Endothelial cell (in vitro differentiated cells): ENCODE data around the gene DYDC1. TPM values are rescaled to one million over a fixed set of nuclear protein-coding genes. Genes with fewer than 3 reads are reported as not detected.

Experiments
- DNase-seq: peaks from one replicate; pipeline ENCODE4 v3.0.0; 2021; ENCODE audit warnings: low spot score
- H3K27ac Mint-ChIP-seq: one replicate; pipeline ENCODE4 v1.8.0; 2021; ENCODE audit warnings: mixed read lengths, inconsistent platforms; ENCODE audit not compliant: unreplicated experiment
- H3K27me3 Mint-ChIP-seq: one replicate; pipeline ENCODE4 v1.8.0; 2021; ENCODE audit warnings: mild to moderate bottlenecking, moderate library complexity, mixed read lengths, inconsistent platforms; ENCODE audit not compliant: unreplicated experiment
- H3K36me3 Mint-ChIP-seq: one replicate; pipeline ENCODE4 v1.8.0; 2021; ENCODE audit warnings: mild to moderate bottlenecking, low read depth, mixed read lengths, inconsistent platforms; ENCODE audit not compliant: unreplicated experiment
- H3K4me1 Mint-ChIP-seq: one replicate; pipeline ENCODE4 v1.8.0; 2021; ENCODE audit warnings: mild to moderate bottlenecking, mixed read lengths, inconsistent platforms; ENCODE audit not compliant: unreplicated experiment
- H3K4me3 Mint-ChIP-seq: one replicate; pipeline ENCODE4 v1.8.0; 2021; ENCODE audit warnings: mild to moderate bottlenecking, mixed read lengths, inconsistent platforms; ENCODE audit not compliant: unreplicated experiment
- H3K9me3 Mint-ChIP-seq: one replicate; pipeline ENCODE4 v1.8.0; 2021; ENCODE audit warnings: mixed read lengths, inconsistent platforms; ENCODE audit not compliant: unreplicated experiment
- total RNA-seq: library from RNA; stranded (reverse); fragmentation: NEBNext Ultra II Directional; extraction: Animal tissue kit (Norgen Biotek cat#: 25700); gene quantifications from one replicate; pipeline ENCODE4 v1.2.1, GENCODE V29; 2021; ENCODE audit not compliant: unreplicated experiment
- TF ChIP-seq, protein P1 (sequence below): fragments of 200-600 bp; sonication (generic); IDR thresholded peaks from one replicate; pipeline ENCODE4 v1.5.0; 2021; ENCODE audit warnings: antibody characterized with exemption; ENCODE audit not compliant: unreplicated experiment

Gene DYDC1
- total RNA-seq, 1 donor from 2014 or later, result not detected

DNA sequence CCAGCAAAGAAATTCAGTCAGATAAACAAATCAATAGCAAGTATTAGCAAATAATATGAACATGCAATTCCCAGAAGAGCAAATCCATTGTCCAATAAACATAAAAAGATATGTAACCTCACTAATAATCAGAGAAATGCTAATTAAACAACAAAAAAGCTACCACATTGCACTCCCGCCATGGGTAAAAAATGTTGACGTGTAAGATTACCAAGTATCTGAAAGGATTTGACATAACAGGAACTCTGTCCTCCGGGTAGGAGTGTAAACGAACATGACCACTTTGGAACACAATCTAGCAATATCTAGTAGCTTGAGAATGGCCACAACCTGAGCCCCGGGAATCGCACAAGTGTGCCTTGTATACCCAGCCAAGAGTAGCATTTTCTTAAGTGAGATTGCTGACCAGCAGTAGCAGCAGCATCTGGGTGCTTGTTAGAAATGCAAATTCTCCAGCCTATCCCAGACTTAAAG is 31.6 kb downstream of the DYDC1 start:
- DNase-seq, result no peak
- H3K27me3 Mint-ChIP-seq, result no peaks in the 10 kb centered on the region
- H3K9me3 Mint-ChIP-seq, result no peaks in the 10 kb centered on the region
- no peak overlapping the region for H3K27ac Mint-ChIP-seq
- TF ChIP-seq, protein P1, sequence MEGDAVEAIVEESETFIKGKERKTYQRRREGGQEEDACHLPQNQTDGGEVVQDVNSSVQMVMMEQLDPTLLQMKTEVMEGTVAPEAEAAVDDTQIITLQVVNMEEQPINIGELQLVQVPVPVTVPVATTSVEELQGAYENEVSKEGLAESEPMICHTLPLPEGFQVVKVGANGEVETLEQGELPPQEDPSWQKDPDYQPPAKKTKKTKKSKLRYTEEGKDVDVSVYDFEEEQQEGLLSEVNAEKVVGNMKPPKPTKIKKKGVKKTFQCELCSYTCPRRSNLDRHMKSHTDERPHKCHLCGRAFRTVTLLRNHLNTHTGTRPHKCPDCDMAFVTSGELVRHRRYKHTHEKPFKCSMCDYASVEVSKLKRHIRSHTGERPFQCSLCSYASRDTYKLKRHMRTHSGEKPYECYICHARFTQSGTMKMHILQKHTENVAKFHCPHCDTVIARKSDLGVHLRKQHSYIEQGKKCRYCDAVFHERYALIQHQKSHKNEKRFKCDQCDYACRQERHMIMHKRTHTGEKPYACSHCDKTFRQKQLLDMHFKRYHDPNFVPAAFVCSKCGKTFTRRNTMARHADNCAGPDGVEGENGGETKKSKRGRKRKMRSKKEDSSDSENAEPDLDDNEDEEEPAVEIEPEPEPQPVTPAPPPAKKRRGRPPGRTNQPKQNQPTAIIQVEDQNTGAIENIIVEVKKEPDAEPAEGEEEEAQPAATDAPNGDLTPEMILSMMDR, result no peak
- no peaks in the 10 kb centered on the region for H3K4me1 Mint-ChIP-seq
- H3K4me3 Mint-ChIP-seq, result no peak overlapping the region
- no peaks in the 10 kb centered on the region for H3K36me3 Mint-ChIP-seq

DNA sequence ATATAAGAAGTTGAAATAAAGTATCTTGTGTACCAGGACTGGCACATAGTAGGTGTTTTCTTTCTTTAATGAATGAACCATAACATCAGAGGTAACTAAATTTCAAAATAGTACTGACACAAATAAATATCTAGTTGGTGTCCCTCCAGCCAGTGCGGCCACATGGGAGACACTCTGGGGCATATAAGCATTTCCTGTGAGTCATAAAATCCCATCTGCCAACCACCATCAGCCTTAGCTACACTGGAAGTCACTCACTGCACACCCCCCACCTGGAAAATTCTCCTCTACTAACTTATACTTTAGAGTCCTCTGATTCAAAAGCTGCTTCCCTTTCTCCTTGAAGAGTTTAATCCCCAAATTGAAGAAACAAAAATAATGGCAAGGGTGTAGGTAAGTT is 32.5 kb downstream of the DYDC1 start:
- H3K9me3 Mint-ChIP-seq, result no peaks in the 10 kb centered on the region
- H3K4me1 Mint-ChIP-seq, result no peaks in the 10 kb centered on the region
- H3K27ac Mint-ChIP-seq, result peak overlapping the region; percentile 27
- no peaks in the 10 kb centered on the region for H3K36me3 Mint-ChIP-seq
- no peak for DNase-seq
- H3K4me3 Mint-ChIP-seq, result no peak overlapping the region
- no peaks in the 10 kb centered on the region for H3K27me3 Mint-ChIP-seq
- TF ChIP-seq, protein P1, result no peak

DNA sequence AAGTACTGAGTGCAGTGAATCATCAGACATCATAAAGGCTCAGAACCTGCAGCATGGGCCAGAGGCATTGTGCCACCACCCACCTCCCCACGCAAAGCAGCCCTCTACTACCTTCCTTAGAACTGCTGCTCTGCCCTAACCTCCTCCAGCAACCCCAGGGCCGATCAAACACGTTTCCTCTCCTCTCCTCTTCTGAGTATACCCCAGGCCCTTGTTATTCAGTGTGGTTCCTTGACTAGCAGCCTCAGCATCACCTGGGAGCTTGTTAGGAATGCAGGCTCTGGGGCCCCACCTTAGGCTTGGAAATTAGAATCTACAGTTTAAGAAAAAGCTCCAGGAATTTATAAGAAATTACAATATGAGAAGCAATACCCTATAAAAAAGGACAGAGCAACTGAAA is 33.2 kb downstream of the DYDC1 start:
- TF ChIP-seq, protein P1, result no peak
- Mint-ChIP-seq H3K27me3 (no peaks in the 10 kb centered on the region), H3K27ac (no peak overlapping the region), H3K4me1 (no peaks in the 10 kb centered on the region), H3K36me3 (no peaks in the 10 kb centered on the region), H3K4me3 (no peak overlapping the region), H3K9me3 (no peaks in the 10 kb centered on the region)
- no peak for DNase-seq

DNA sequence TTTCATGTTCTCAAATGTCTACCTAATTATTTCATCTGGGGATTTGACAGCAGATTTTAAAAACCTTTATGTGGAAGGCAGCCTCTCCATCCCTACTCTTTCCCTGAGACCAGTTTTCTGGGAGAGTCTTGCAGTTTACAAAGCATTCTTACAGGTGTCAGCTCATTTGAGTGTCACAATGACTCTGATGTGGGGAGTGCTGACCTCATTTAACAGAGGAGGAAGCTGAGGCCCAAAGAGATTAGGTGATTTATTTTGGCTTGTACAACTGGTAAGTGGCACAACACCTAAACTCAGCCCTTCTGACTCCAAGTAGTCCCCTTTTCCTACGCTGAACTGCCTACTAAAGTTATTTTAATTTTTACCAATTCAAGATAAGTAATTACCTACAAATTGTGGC is 33.8 kb downstream of the DYDC1 start:
- H3K36me3 Mint-ChIP-seq, result no peaks in the 10 kb centered on the region
- no peaks in the 10 kb centered on the region for H3K27me3 Mint-ChIP-seq
- no peaks in the 10 kb centered on the region for H3K9me3 Mint-ChIP-seq
- DNase-seq, result no peak
- H3K27ac Mint-ChIP-seq, result no peak overlapping the region
- no peak overlapping the region for H3K4me3 Mint-ChIP-seq
- no peaks in the 10 kb centered on the region for H3K4me1 Mint-ChIP-seq
- TF ChIP-seq, protein P1, result no peak

DNA sequence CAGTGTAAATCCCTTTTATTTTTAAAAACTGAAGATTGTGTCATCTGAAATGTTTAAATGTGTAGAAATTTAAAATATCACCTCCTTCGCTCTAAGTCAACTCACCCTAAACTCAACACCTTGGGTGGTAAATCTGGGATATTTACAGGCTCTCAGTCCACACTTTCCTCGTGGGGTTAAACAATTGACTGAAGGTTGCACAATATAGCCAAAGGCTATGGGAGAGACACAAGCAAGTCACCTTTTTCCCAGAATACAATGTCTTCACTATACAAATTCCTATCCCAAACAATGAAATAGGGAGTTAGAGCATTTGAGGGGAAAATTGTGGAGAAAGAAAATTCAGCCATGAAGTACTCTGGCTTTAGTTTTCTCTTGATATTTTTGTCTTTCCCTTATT is 34.4 kb downstream of the DYDC1 start:
- no peaks in the 10 kb centered on the region for H3K9me3 Mint-ChIP-seq
- no peak overlapping the region for H3K27ac Mint-ChIP-seq

More for the DNA sequence above, 34.4 kb downstream of the DYDC1 start:
- H3K4me3 Mint-ChIP-seq, result no peak overlapping the region
- H3K36me3 Mint-ChIP-seq, result no peaks in the 10 kb centered on the region
- TF ChIP-seq, protein P1, result no peak
- H3K4me1 Mint-ChIP-seq, result no peaks in the 10 kb centered on the region
- no peaks in the 10 kb centered on the region for H3K27me3 Mint-ChIP-seq
- no peak for DNase-seq
